Esophagus squamous epithelium (tissue), 5 donors: Measurements from ENCODE around the gene RPUSD3. TPM values are rescaled to one million over a fixed set of nuclear protein-coding genes. Genes with fewer than 3 reads are reported as not detected.

Source experiments
- DNase-seq: peaks from one replicate; lab custom pipeline; 2025; lab: John Stamatoyannopoulos, UW
- H3K27ac ChIP-seq, 4 donors: fragments of 200-600 bp; sonication (generic); one replicate each; pipeline ENCODE4 v1.5.1; 2016 to 2019; ENCODE audit warnings: mild to moderate bottlenecking in 1 of 4
- H3K27me3 ChIP-seq, 4 donors: fragments of 200-600 bp; sonication (generic); 1 replicate in 3 of 4; 2 replicates in 1 of 4; pipeline versions ENCODE4 v1.5.1 to v1.6.0; 2017 to 2021; ENCODE audit warnings: antibody characterized with exemption in 1 of 4
- H3K36me3 ChIP-seq, 3 donors: fragments of 200-600 bp; sonication (generic); one replicate each; pipeline ENCODE4 v1.5.1; 2016 to 2019
- H3K4me1 ChIP-seq, 3 donors: fragments of 200-600 bp; sonication (generic); one replicate each; pipeline ENCODE4 v1.5.1; 2017 to 2019
- H3K4me3 ChIP-seq, 4 donors: fragments of 200-600 bp; sonication (generic); 1 replicate in 3 of 4; 2 replicates in 1 of 4; pipeline ENCODE4 v1.5.1; 2016 to 2019; ENCODE audit warnings: mild to moderate bottlenecking in 2 of 4, moderate library complexity in 1 of 4
- H3K9me3 ChIP-seq, 3 donors: fragments of 200-600 bp; sonication (generic); one replicate each; pipeline ENCODE4 v1.5.1; 2016 to 2019
- POLR2A ChIP-seq, 4 donors: fragments of 450-650 bp; IDR thresholded peaks; one replicate each; pipeline ENCODE4 v1.6.1; 2017; ENCODE audit warnings: antibody characterized with exemption in 4 of 4, mild to moderate bottlenecking in 4 of 4, moderate library complexity in 3 of 4
- WGBS, 2 donors: methylation state at CpG; one replicate each; pipeline ENCODE4 v1.1.5; 2018; 5-methylcytosine and 5-hydroxymethylcytosine counted together
- intact Hi-C: fragments of 100-400 bp; cut with DNase I; formaldehyde crosslinking; loops from one replicate; pipeline ENCODE4 v1.15.0; 2022
- total RNA-seq, 4 donors: library from RNA; depleted of rRNA; stranded (reverse); fragments of >200 nt; gene quantifications; one replicate each; pipeline ENCODE4 v1.1.0, GENCODE V29; 2016
- TF ChIP-seq, protein P1 (sequence below), 6 experiments: fragments of 450-650 bp in 4 of 6; fragments of 200-600 bp in 2 of 6; sonication (generic) in 2 of 6; IDR thresholded peaks; one replicate each; pipeline ENCODE4 v1.5.1; 2016 to 2019; ENCODE audit warnings: antibody characterized with exemption in 6 of 6, mild to moderate bottlenecking in 4 of 6, moderate library complexity in 4 of 6
- donor health status: DM: yes; HTN: yes; CAD: no.

RPUSD3 gene
- total RNA-seq, 4 donors from 2014 or later: 34.7 to 46.4 (median 41.4) TPM

DNA sequence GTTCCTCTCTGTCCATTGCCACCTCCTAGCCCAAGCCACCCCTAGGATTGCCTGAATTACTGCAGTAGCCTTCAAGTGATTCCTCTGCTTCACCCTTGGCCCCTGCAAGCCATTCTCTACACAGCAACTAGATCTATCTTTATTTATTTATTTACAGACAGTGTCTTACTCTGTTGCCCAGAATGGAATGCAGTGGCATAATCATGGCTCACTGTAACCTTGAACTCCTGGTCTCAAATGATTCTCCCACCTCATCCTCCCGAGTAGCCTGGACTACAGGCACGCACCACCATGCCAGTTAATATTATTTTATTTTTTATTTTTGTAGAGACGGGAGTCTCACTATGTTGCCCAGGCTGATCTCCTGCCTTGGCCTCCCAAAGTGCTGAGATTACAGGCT, 44.7 kb upstream of the RPUSD3 start:
- intact Hi-C loops: no loop called here
- Histone ChIP-seq H3K27ac (no peak overlapping the region), H3K36me3 (peaks cover 7 to 18% (median 8%) of the 10 kb centered on the region in 3 donors), H3K27me3 (no peaks in the 10 kb centered on the region), H3K9me3 (no peaks in the 10 kb centered on the region), H3K4me3 (no peak overlapping the region), H3K4me1 (peaks cover 10 to 45% (median 18%) of the 10 kb centered on the region in 3 donors)
- TF ChIP-seq, protein P1, sequence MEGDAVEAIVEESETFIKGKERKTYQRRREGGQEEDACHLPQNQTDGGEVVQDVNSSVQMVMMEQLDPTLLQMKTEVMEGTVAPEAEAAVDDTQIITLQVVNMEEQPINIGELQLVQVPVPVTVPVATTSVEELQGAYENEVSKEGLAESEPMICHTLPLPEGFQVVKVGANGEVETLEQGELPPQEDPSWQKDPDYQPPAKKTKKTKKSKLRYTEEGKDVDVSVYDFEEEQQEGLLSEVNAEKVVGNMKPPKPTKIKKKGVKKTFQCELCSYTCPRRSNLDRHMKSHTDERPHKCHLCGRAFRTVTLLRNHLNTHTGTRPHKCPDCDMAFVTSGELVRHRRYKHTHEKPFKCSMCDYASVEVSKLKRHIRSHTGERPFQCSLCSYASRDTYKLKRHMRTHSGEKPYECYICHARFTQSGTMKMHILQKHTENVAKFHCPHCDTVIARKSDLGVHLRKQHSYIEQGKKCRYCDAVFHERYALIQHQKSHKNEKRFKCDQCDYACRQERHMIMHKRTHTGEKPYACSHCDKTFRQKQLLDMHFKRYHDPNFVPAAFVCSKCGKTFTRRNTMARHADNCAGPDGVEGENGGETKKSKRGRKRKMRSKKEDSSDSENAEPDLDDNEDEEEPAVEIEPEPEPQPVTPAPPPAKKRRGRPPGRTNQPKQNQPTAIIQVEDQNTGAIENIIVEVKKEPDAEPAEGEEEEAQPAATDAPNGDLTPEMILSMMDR (IDR thresholded peaks at IDR 0.05): no peak
- no peak for TF ChIP-seq POLR2A (IDR thresholded peaks at IDR 0.05)
- WGBS, 2 donors: 80 to 87% methylated on average over 3 of the region's 3 CpGs
- DNase-seq: no peak

GRCh38 chr3:9887480-9887879, 43.7 kb upstream of the RPUSD3 start:
- no peak for DNase-seq
- WGBS, 2 donors: 83 to 84% methylated on average over 5 of the region's 5 CpGs
- no peaks in the 10 kb centered on the region for H3K9me3 ChIP-seq
- no peak overlapping the region for H3K27ac ChIP-seq
- no peak overlapping the region for H3K4me3 ChIP-seq
- TF ChIP-seq POLR2A (IDR thresholded peaks at IDR 0.05): no peak
- TF ChIP-seq, protein P1 (IDR thresholded peaks at IDR 0.05): no peak
- intact Hi-C loops: no loop called here
- H3K36me3 ChIP-seq: peaks cover 0 to 7% (median 0%) of the 10 kb centered on the region in 3 donors
- no peaks in the 10 kb centered on the region for H3K27me3 ChIP-seq
- peaks cover 10 to 35% (median 14%) of the 10 kb centered on the region in 3 donors for H3K4me1 ChIP-seq

DNA sequence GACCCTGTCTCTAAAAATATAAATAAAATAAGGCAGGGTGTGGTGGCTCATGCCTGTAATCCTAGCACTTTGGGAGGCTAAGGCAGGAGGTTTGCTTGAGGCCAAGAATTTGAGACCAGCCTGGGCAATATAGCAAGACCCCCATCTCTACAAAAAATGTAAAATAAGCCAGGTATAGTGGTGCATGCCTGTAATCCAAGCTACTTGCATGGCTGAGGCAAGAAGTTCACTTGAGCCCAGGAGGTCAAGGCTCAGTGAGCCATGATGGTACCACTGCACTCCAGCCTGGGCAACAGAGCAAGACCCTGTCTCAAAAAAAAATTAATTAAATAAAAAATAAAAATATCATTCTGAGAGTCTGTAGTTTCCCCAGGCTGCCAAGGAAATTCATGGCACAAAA, 42.5 kb upstream of the RPUSD3 start:
- H3K4me3 ChIP-seq: no peak overlapping the region
- H3K9me3 ChIP-seq: no peaks in the 10 kb centered on the region
- DNase-seq: no peak
- TF ChIP-seq, protein P1 (IDR thresholded peaks at IDR 0.05): no peak
- TF ChIP-seq POLR2A (IDR thresholded peaks at IDR 0.05): no peak
- peaks cover 4 to 23% (median 7%) of the 10 kb centered on the region in 3 donors for H3K4me1 ChIP-seq
- no peaks in the 10 kb centered on the region for H3K27me3 ChIP-seq
- H3K36me3 ChIP-seq: no peaks in the 10 kb centered on the region
- no peak overlapping the region for H3K27ac ChIP-seq
- intact Hi-C loops: no loop called here

GRCh38 chr3:9884555-9885165, 40.9 kb upstream of the RPUSD3 start:
- Histone ChIP-seq H3K27me3 (no peaks in the 10 kb centered on the region), H3K4me3 (no peak overlapping the region), H3K4me1 (peaks cover 0 to 13% (median 3%) of the 10 kb centered on the region in 3 donors), H3K36me3 (no peaks in the 10 kb centered on the region), H3K27ac (peak overlapping the region in 1 of 4 donors; percentile 25), H3K9me3 (no peaks in the 10 kb centered on the region)
- intact Hi-C loops: no loop called here
- WGBS, 2 donors: 50 to 60% methylated on average over 11 of the region's 11 CpGs
- no peak for TF ChIP-seq POLR2A (IDR thresholded peaks at IDR 0.05)
- TF ChIP-seq, protein P1 (IDR thresholded peaks at IDR 0.05): no peak
- no peak for DNase-seq

DNA sequence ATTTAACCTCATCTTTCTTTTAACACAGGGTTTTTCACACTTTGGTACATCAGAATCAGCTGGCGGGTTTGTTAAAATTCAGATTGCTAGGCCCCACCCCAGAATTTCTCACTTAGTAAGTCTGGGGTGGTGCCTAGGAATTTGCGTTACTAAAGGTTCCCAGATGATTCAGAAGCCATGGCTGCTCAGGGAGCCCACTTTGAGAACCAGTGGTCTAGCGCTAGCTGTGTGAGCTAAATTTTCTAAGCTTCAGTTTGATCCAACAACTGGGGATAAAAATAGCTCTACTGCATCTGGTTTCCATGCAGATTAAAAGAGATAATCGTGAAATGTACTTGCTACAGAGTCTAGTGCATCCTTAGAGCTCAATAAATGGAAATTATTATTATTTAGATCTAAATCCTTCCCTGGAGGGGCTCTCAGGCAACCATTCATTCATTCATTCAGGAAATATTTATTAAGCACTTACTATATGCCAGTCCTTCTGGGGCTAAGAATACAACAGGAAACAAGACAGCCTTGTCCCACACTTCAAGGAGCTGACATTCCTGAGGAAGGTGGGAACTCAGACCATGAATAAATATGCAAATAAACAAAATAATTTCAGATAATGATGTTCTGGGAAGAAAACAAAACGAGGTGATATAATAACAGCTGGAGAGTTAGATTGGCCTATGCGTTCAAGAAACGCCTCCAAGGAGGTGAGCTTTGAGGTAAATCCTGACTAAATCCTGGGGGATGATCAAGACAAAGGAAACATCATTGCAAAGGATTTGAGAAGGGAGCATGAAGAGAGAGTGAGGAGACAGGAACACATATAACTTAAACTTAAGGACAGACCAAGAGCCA, 40.1 kb upstream of the RPUSD3 start:
- intact Hi-C loops: no loop called here

More for the DNA sequence above, 40.1 kb upstream of the RPUSD3 start:
- Histone ChIP-seq H3K27me3 (no peaks in the 10 kb centered on the region), H3K36me3 (no peaks in the 10 kb centered on the region), H3K27ac (peak overlapping the region in 1 of 4 donors; percentile 25), H3K4me3 (no peak overlapping the region), H3K4me1 (peaks cover 0 to 13% (median 3%) of the 10 kb centered on the region in 3 donors), H3K9me3 (no peaks in the 10 kb centered on the region)
- 61 to 67% methylated on average over 7 of the region's 7 CpGs for WGBS, 2 donors
- DNase-seq: no peak
- TF ChIP-seq POLR2A (IDR thresholded peaks at IDR 0.05): no peak
- TF ChIP-seq, protein P1 (IDR thresholded peaks at IDR 0.05): no peak
